ENCODE results near the gene RAB23.

RAB23 gene

GRCh38 chr6:57147955-57148858, 73.9 kb downstream of the RAB23 start:
- TF ChIP-seq YY1 (IDR thresholded peaks at IDR 0.05; ENCODE audit: low read depth), result no peak

- TF ChIP-seq FOXM1 (IDR thresholded peaks at IDR 0.05; ENCODE audit: borderline replicate concordance, low read depth), result no peak
- TF ChIP-seq CEBPB (IDR thresholded peaks at IDR 0.05), result no peak
- TF ChIP-seq RAD21 (IDR thresholded peaks at IDR 0.05; ENCODE audit: low read depth), result no peak
- no peak for TF ChIP-seq EGR1 (IDR thresholded peaks at IDR 0.05)
- no peak for TF ChIP-seq TCF12 (IDR thresholded peaks at IDR 0.05; ENCODE audit: low read depth)
- no peak for TF ChIP-seq CREB1 (IDR thresholded peaks at IDR 0.05; ENCODE audit: low read depth)
- TF ChIP-seq USF1 (IDR thresholded peaks at IDR 0.05), result no peak
- TF ChIP-seq, protein P1, sequence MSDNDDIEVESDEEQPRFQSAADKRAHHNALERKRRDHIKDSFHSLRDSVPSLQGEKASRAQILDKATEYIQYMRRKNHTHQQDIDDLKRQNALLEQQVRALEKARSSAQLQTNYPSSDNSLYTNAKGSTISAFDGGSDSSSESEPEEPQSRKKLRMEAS (IDR thresholded peaks at IDR 0.05), result no peak
- TF ChIP-seq YY1 (IDR thresholded peaks at IDR 0.05; ENCODE audit: low read depth), result no peak
- TF ChIP-seq TAF1 (IDR thresholded peaks at IDR 0.05; ENCODE audit: low read depth), result no peak
- no peak for TF ChIP-seq NFIC (IDR thresholded peaks at IDR 0.05)
Measured at GRCh38 chr6:57147401-57147800, 74.7 kb downstream of the RAB23 start.

- TF ChIP-seq, protein P2, sequence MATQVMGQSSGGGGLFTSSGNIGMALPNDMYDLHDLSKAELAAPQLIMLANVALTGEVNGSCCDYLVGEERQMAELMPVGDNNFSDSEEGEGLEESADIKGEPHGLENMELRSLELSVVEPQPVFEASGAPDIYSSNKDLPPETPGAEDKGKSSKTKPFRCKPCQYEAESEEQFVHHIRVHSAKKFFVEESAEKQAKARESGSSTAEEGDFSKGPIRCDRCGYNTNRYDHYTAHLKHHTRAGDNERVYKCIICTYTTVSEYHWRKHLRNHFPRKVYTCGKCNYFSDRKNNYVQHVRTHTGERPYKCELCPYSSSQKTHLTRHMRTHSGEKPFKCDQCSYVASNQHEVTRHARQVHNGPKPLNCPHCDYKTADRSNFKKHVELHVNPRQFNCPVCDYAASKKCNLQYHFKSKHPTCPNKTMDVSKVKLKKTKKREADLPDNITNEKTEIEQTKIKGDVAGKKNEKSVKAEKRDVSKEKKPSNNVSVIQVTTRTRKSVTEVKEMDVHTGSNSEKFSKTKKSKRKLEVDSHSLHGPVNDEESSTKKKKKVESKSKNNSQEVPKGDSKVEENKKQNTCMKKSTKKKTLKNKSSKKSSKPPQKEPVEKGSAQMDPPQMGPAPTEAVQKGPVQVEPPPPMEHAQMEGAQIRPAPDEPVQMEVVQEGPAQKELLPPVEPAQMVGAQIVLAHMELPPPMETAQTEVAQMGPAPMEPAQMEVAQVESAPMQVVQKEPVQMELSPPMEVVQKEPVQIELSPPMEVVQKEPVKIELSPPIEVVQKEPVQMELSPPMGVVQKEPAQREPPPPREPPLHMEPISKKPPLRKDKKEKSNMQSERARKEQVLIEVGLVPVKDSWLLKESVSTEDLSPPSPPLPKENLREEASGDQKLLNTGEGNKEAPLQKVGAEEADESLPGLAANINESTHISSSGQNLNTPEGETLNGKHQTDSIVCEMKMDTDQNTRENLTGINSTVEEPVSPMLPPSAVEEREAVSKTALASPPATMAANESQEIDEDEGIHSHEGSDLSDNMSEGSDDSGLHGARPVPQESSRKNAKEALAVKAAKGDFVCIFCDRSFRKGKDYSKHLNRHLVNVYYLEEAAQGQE (IDR thresholded peaks at IDR 0.05; ENCODE audit: low read depth), result no peak
- TF ChIP-seq, protein P1 (IDR thresholded peaks at IDR 0.05), result no peak
- TF ChIP-seq FOXM1 (IDR thresholded peaks at IDR 0.05; ENCODE audit: borderline replicate concordance, low read depth) (no peak), NFIC (IDR thresholded peaks at IDR 0.05) (no peak), TEAD4 (IDR thresholded peaks at IDR 0.05) (no peak), EGR1 (IDR thresholded peaks at IDR 0.05) (no peak), USF1 (IDR thresholded peaks at IDR 0.05) (no peak), CREB1 (IDR thresholded peaks at IDR 0.05; ENCODE audit: low read depth) (no peak), ZBTB7A (IDR thresholded peaks at IDR 0.05; ENCODE audit: low read depth) (no peak), YY1 (IDR thresholded peaks at IDR 0.05; ENCODE audit: low read depth) (no peak), EP300 (IDR thresholded peaks at IDR 0.05; ENCODE audit: borderline replicate concordance) (no peak), TCF12 (IDR thresholded peaks at IDR 0.05; ENCODE audit: low read depth) (no peak), RAD21 (IDR thresholded peaks at IDR 0.05; ENCODE audit: low read depth) (no peak), CEBPB (IDR thresholded peaks at IDR 0.05) (no peak), TAF1 (IDR thresholded peaks at IDR 0.05; ENCODE audit: low read depth) (no peak)
Measured at GRCh38 chr6:57143690-57144089, 78.4 kb downstream of the RAB23 start.

GRCh38 chr6:57142178-57142525, 80.0 kb downstream of the RAB23 start:
- TF ChIP-seq YY1 (IDR thresholded peaks at IDR 0.05; ENCODE audit: low read depth), result no peak
- no peak for TF ChIP-seq EP300 (IDR thresholded peaks at IDR 0.05; ENCODE audit: borderline replicate concordance)
- TF ChIP-seq CEBPB (IDR thresholded peaks at IDR 0.05), result no peak

DNA sequence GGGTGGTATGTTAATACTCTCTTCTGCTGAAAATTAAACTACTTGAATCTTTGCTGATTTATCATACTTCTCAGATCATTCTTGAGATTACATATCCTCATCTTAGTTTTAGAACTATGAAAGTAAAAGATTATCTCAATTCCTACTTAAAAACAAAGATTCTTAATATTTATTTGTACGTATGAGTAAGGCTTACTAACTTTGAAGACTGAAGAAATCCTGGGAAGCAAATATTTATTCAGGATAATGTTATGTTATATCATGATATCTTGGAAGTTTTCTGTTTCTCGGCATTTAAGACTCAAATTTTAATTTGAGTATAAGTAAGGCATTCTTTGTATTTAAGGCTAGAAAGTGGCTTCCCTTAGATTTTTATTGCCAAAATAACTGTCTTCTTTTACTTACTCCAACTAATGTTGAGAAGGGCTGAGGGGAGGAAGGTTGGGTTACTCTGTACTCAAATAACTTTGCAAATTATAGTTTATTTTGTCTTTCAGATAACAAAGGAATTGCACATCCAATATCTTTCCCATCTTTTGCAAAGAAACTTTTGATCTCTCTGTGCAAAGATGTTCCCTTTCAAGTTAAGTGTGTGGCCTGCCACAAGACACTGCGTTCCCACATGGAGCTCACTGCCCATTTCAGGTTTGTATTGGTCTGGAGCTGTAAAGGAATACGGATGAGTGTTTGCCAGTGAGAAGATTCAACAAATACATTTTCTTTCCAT, 80.5 kb downstream of the RAB23 start:
- TF ChIP-seq, protein P2 (IDR thresholded peaks at IDR 0.05; ENCODE audit: low read depth), result no peak
- no peak for TF ChIP-seq FOXM1 (IDR thresholded peaks at IDR 0.05; ENCODE audit: borderline replicate concordance, low read depth)
- no peak for TF ChIP-seq EP300 (IDR thresholded peaks at IDR 0.05; ENCODE audit: borderline replicate concordance)
- no peak for TF ChIP-seq USF1 (IDR thresholded peaks at IDR 0.05)
- TF ChIP-seq ZBTB7A (IDR thresholded peaks at IDR 0.05; ENCODE audit: low read depth), result no peak
- TF ChIP-seq EGR1 (IDR thresholded peaks at IDR 0.05), result no peak
- TF ChIP-seq TAF1 (IDR thresholded peaks at IDR 0.05; ENCODE audit: low read depth), result no peak
- TF ChIP-seq, protein P1 (IDR thresholded peaks at IDR 0.05), result no peak
- no peak for TF ChIP-seq CEBPB (IDR thresholded peaks at IDR 0.05)
- no peak for TF ChIP-seq YY1 (IDR thresholded peaks at IDR 0.05; ENCODE audit: low read depth)
- no peak for TF ChIP-seq RAD21 (IDR thresholded peaks at IDR 0.05; ENCODE audit: low read depth)
